MCF 10A (cell line): Measurements from ENCODE around the gene NUDT15. TPM values are rescaled to one million over a fixed set of nuclear protein-coding genes. Genes with fewer than 3 reads are reported as not detected.

Experiments
- BruUV-seq: library from RNA; stranded (reverse); fragments of 400-500 nt; replicated peaks from 2 replicates; lab custom pipeline; 2021; lab: Mats Ljungman, UMichigan
- CTCF ChIA-PET: fragments of 300-600 bp; sonication (Branson Sonifier 250); formaldehyde crosslinking; extraction: SDS; loops from one replicate; lab custom pipeline; 2021; ENCODE audit warnings: antibody characterized with exemption, inconsistent platforms; lab: Yijun Ruan, JAX
- POLR2A ChIA-PET: fragments of 300-600, 350-650 bp; sonication (Branson Sonifier 250); formaldehyde crosslinking; extraction: SDS; loops from one replicate; lab custom pipeline; 2020; ENCODE audit warnings: antibody characterized with exemption, inconsistent platforms; lab: Yijun Ruan, JAX
- DNase-seq: peaks from one replicate; pipeline ENCODE4 v3.0.0-alpha.2; 2018; ENCODE audit not compliant: unreplicated experiment
- H3K27ac Mint-ChIP-seq: one replicate; pipeline ENCODE4 v1.8.0; 2022; ENCODE audit warnings: mild to moderate bottlenecking, low read depth, mixed read lengths; ENCODE audit not compliant: unreplicated experiment
- H3K27me3 Mint-ChIP-seq: one replicate; pipeline ENCODE4 v1.8.0; 2022; ENCODE audit warnings: mixed read lengths; ENCODE audit not compliant: insufficient read depth, unreplicated experiment
- H3K36me3 Mint-ChIP-seq: one replicate; pipeline ENCODE4 v1.8.0; 2022; ENCODE audit warnings: mild to moderate bottlenecking, moderate library complexity, mixed read lengths; ENCODE audit not compliant: insufficient read depth, unreplicated experiment
- H3K4me1 Mint-ChIP-seq: one replicate; pipeline ENCODE4 v1.8.0; 2022; ENCODE audit warnings: mixed read lengths; ENCODE audit not compliant: insufficient read depth, unreplicated experiment
- H3K4me3 Mint-ChIP-seq: one replicate; pipeline ENCODE4 v1.8.0; 2022; ENCODE audit warnings: mild to moderate bottlenecking, moderate library complexity, mixed read lengths; ENCODE audit not compliant: unreplicated experiment
- H3K9me3 Mint-ChIP-seq: one replicate; pipeline ENCODE4 v1.8.0; 2022; ENCODE audit warnings: mixed read lengths; ENCODE audit not compliant: unreplicated experiment
- CTCF ChIP-seq: fragments of 200-600 bp; IDR thresholded peaks from one replicate; pipeline ENCODE4 v1.8.0; 2022; ENCODE audit warnings: antibody characterized with exemption, mild to moderate bottlenecking; ENCODE audit not compliant: unreplicated experiment
- intact Hi-C: fragments of 100-400 bp; cut with micrococcal nuclease; formaldehyde crosslinking; loops from 2 replicates; pipeline ENCODE4 v1.14.1; 2022
- total RNA-seq: library from RNA; stranded (reverse); gene quantifications from 2 replicates; pipeline ENCODE4 v1.2.3, GENCODE V29; 2022

NUDT15 gene
- total RNA-seq, 1 experiment from 2014 or later = 21.6 TPM

DNA sequence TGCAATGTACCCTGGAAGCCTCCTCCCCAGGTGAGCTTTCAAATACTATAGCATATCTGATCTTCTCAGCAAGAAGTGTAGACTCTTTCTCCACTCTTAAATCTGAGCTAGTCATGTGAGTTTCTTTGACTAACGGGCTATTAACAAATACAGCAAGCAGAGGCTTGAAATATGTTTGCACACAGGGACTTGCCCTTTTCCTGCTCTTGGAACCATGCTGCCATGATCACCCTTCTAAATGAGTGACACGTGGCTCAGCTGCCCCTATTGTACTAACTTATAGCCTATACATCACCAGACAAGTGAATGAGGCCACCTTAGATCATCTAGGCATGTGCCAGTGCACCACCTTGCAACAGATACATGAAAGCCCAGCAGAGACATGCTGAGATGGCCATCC, 23.2 kb upstream of the NUDT15 start:
- Mint-ChIP-seq H3K36me3 (peaks cover 7% of the 10 kb centered on the region), H3K9me3 (no peaks in the 10 kb centered on the region), H3K4me1 (peaks cover 8% of the 10 kb centered on the region), H3K27ac (no peak overlapping the region), H3K27me3 (no peaks in the 10 kb centered on the region), H3K4me3 (no peak overlapping the region)
- DNase-seq = no peak
- ChIA-PET POLR2A (interaction anchor here (1.3 to 3.8 kb wide), 2 partner anchors 9 to 23 kb away, joined by 4 to 18 read pairs; partner anchors contain the start of gene NUDT15), CTCF (interaction anchor here (0.6 to 1.9 kb wide), 4 partner anchors 14 to 1120 kb away, joined by 3 to 12 read pairs (median 4); partner anchors contain the start of gene NUDT15)
- no peak for TF ChIP-seq CTCF
- intact Hi-C loops = no loop called here
- BruUV-seq = no TSS peak

- POLR2A ChIA-PET = interaction anchor here (0.6 kb wide), 1 partner anchor 707 kb away, joined by 3 read pairs; no protein-coding TSS in a partner anchor
- H3K27ac Mint-ChIP-seq = no peak overlapping the region
Observed at GRCh38 chr13:48018637-48019036, 18.9 kb upstream of the NUDT15 start.

GRCh38 chr13:48019796-48020195, 17.7 kb upstream of the NUDT15 start:
- H3K27me3 Mint-ChIP-seq = no peaks in the 10 kb centered on the region
- H3K4me1 Mint-ChIP-seq = no peaks in the 10 kb centered on the region
- ChIA-PET CTCF (interaction anchor here (0.6 kb wide), 1 partner anchor 17 kb away, joined by 3 read pairs; no protein-coding TSS in a partner anchor), POLR2A (no interaction called here)
- no peak for DNase-seq
- no peak overlapping the region for H3K27ac Mint-ChIP-seq
- H3K4me3 Mint-ChIP-seq = no peak overlapping the region
- H3K36me3 Mint-ChIP-seq = no peaks in the 10 kb centered on the region
- TF ChIP-seq CTCF = no peak
- intact Hi-C loops = no loop called here
- H3K9me3 Mint-ChIP-seq = no peaks in the 10 kb centered on the region
- no TSS peak for BruUV-seq

More at GRCh38 chr13:48018637-48019036, 18.9 kb upstream of the NUDT15 start:
- Mint-ChIP-seq H3K4me1 (no peaks in the 10 kb centered on the region), H3K4me3 (no peak overlapping the region), H3K9me3 (no peaks in the 10 kb centered on the region), H3K36me3 (no peaks in the 10 kb centered on the region), H3K27me3 (no peaks in the 10 kb centered on the region)
- CTCF ChIA-PET = no interaction called here
- no TSS peak for BruUV-seq
- DNase-seq = no peak
- intact Hi-C loops = no loop called here
- no peak for TF ChIP-seq CTCF

- H3K9me3 Mint-ChIP-seq = no peaks in the 10 kb centered on the region
- no TSS peak for BruUV-seq
- no peaks in the 10 kb centered on the region for H3K27me3 Mint-ChIP-seq
- intact Hi-C loops = no loop called here
- POLR2A ChIA-PET = interaction anchor here (3.0 kb wide), 1 partner anchor 9 kb away, joined by 10 read pairs; the partner anchor contains the start of gene NUDT15
- H3K4me1 Mint-ChIP-seq = no peaks in the 10 kb centered on the region
- no peak overlapping the region for H3K27ac Mint-ChIP-seq
- TF ChIP-seq CTCF = no peak
- no peak for DNase-seq
- H3K36me3 Mint-ChIP-seq = peaks cover 10% of the 10 kb centered on the region
- CTCF ChIA-PET = interaction anchor here (1.3 kb wide), 1 partner anchor 13 kb away, joined by 4 read pairs; no protein-coding TSS in a partner anchor
- no peak overlapping the region for H3K4me3 Mint-ChIP-seq
Observed at GRCh38 chr13:48028066-48028465, 9.5 kb upstream of the NUDT15 start.
